Esophagus muscularis mucosa (tissue), 4 donors: Measurements from ENCODE around the gene HS3ST3A1. TPM values are rescaled to one million over a fixed set of nuclear protein-coding genes. Genes with fewer than 3 reads are reported as not detected.

Source experiments
- DNase-seq: peaks from one replicate; pipeline ENCODE4 v3.0.0-alpha.2; 2017; ENCODE audit errors: extremely low spot score
- H3K27ac ChIP-seq, 4 donors: fragments of 200-600 bp; sonication (generic); replicated peaks in 1 of 4; 1 replicate in 3 of 4; 2 replicates in 1 of 4; pipeline ENCODE4 v1.5.1; 2016 to 2019; ENCODE audit warnings: mild to moderate bottlenecking in 1 of 4
- H3K27me3 ChIP-seq, 4 donors: fragments of 200-600 bp; sonication (generic); one replicate each; pipeline versions ENCODE4 v1.5.1 to v1.6.0; 2016 to 2019
- H3K36me3 ChIP-seq, 4 donors: fragments of 200-600 bp; sonication (generic); one replicate each; pipeline ENCODE4 v1.5.1; 2016 to 2019
- H3K4me1 ChIP-seq, 4 donors: fragments of 200-600 bp; sonication (generic); one replicate each; pipeline ENCODE4 v1.5.1; 2016 to 2019
- H3K4me3 ChIP-seq, 4 donors: fragments of 200-600 bp; sonication (generic); 1 replicate in 2 of 4; 2 replicates in 2 of 4; pipeline ENCODE4 v1.5.1; 2016 to 2019; ENCODE audit warnings: mild to moderate bottlenecking in 4 of 4, moderate library complexity in 1 of 4
- H3K9me3 ChIP-seq, 4 donors: fragments of 200-600 bp; sonication (generic); 1 replicate in 3 of 4; 2 replicates in 1 of 4; pipeline ENCODE4 v1.5.1; 2016 to 2019
- EP300 ChIP-seq: sonication (generic); formaldehyde crosslinking; IDR thresholded peaks from one replicate; pipeline ENCODE4 v1.6.1; 2017; ENCODE audit warnings: antibody characterized with exemption
- POLR2A ChIP-seq: fragments of 450-650 bp; IDR thresholded peaks from one replicate; pipeline ENCODE4 v1.6.1; 2017; ENCODE audit warnings: antibody characterized with exemption, moderate library complexity, mild to moderate bottlenecking, low read depth
- POLR2AphosphoS5 ChIP-seq, 2 donors: sonication (generic); formaldehyde crosslinking; IDR thresholded peaks; one replicate each; pipeline ENCODE4 v1.6.1; 2017; ENCODE audit warnings: antibody characterized with exemption in 2 of 2
- WGBS: methylation state at CpG from one replicate; pipeline ENCODE4 v1.1.5; 2018; 5-methylcytosine and 5-hydroxymethylcytosine counted together
- intact Hi-C: fragments of 100-400 bp; cut with DNase I; formaldehyde crosslinking; loops from one replicate; pipeline ENCODE4 v1.15.1; 2023
- total RNA-seq, 4 donors: library from RNA; depleted of rRNA; stranded (reverse); fragments of >200 nt; gene quantifications; one replicate each; pipeline versions ENCODE4 v1.1.0 to v1.2.1, GENCODE V29; 2016
- TF ChIP-seq, protein P1 (sequence below), 3 experiments: fragments of 200-600 bp in 2 of 3; fragments of 450-650 bp in 1 of 3; sonication (generic) in 2 of 3; IDR thresholded peaks; one replicate each; pipeline ENCODE4 v1.5.1; 2017 to 2019; ENCODE audit warnings: antibody characterized with exemption in 3 of 3, mild to moderate bottlenecking in 2 of 3, moderate library complexity in 1 of 3

HS3ST3A1 gene
- total RNA-seq, 4 donors from 2014 or later = 5.7 to 10.4 (median 7.7) TPM

DNA sequence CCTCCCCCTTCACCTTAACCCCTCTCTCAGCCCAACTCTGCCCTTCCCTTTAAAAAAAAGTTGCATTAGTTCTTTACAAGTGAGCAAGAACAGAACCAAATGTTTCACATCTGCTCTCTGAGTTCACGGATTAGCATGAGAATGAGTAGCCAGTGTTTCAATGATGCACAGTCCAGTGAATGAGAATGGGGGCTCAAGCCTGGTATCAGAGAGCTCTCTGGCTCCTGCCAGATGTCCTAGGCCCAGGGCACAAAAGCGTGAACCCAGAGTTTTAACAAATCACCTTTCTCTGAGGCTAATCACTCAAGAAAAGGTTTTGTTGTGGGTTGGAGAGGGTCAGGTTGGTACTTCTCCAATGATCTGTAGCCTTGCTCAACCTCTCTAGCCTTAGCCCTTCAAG lies 41.5 kb upstream of the HS3ST3A1 start:
- intact Hi-C loops = no loop called here
- no peak overlapping the region for H3K4me3 ChIP-seq
- TF ChIP-seq POLR2AphosphoS5 (IDR thresholded peaks at IDR 0.05) (no peak), EP300 (no peak)
- H3K36me3 ChIP-seq = no peaks in the 10 kb centered on the region
- H3K4me1 ChIP-seq = peaks cover 3 to 14% (median 9%) of the 10 kb centered on the region in 4 donors
- H3K27ac ChIP-seq = no peak overlapping the region
- no peaks in the 10 kb centered on the region for H3K9me3 ChIP-seq
- WGBS = 88% methylated on average over 2 of the region's 2 CpGs
- no peak for DNase-seq
- H3K27me3 ChIP-seq = peaks cover 0 to 5% (median 0%) of the 10 kb centered on the region in 4 donors

DNA sequence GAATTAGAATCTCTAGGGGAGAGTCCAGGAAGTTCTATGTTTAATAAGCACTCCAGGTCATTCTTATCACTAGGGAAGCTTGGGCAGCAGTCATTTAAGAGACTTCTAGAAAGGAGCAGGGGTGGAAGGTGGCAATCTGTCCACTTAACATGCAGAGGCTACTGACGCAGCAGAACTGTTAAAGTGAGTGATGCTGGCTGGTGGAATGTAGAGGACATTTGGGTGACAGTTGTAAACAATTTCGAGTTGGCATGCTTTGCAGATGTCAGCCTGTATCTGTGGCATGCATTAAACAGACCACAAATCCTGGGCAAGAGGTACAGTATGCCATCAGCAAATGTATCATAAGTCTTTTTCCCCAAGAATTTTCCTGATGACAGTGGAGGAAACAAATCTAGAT lies 40.5 kb upstream of the HS3ST3A1 start:
- intact Hi-C loops = no loop called here
- peaks cover 2 to 6% (median 3%) of the 10 kb centered on the region in 4 donors for H3K4me1 ChIP-seq
- no peak overlapping the region for H3K27ac ChIP-seq
- no peaks in the 10 kb centered on the region for H3K9me3 ChIP-seq
- DNase-seq = no peak
- WGBS = 39% methylated on average over 2 of the region's 2 CpGs
- TF ChIP-seq EP300 = no peak
- TF ChIP-seq POLR2A = no peak
- TF ChIP-seq, protein P1, sequence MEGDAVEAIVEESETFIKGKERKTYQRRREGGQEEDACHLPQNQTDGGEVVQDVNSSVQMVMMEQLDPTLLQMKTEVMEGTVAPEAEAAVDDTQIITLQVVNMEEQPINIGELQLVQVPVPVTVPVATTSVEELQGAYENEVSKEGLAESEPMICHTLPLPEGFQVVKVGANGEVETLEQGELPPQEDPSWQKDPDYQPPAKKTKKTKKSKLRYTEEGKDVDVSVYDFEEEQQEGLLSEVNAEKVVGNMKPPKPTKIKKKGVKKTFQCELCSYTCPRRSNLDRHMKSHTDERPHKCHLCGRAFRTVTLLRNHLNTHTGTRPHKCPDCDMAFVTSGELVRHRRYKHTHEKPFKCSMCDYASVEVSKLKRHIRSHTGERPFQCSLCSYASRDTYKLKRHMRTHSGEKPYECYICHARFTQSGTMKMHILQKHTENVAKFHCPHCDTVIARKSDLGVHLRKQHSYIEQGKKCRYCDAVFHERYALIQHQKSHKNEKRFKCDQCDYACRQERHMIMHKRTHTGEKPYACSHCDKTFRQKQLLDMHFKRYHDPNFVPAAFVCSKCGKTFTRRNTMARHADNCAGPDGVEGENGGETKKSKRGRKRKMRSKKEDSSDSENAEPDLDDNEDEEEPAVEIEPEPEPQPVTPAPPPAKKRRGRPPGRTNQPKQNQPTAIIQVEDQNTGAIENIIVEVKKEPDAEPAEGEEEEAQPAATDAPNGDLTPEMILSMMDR (IDR thresholded peaks at IDR 0.05) = no peak
- no peak for TF ChIP-seq POLR2AphosphoS5 (IDR thresholded peaks at IDR 0.05)
- H3K27me3 ChIP-seq = peaks cover 0 to 5% (median 0%) of the 10 kb centered on the region in 4 donors
- no peak overlapping the region for H3K4me3 ChIP-seq
- H3K36me3 ChIP-seq = no peaks in the 10 kb centered on the region

DNA sequence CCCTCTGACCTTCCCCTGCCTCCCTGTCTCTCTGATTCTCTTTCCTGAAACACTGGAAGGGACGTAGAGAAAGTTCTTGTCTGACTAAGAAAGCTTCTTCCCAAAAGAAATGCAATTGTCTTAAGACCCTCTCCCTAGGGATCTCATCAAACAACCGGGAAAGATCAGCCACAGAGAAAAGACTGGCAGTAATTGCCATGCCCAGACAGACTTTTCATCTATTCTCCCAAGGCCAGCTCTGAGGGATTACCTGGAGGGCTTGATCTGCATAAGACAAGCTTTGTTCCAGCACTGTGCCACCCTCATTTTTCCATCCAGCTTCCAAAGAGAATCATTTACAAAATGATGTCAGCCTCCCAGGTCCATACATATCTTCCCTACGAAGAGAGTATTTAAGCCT lies 38.8 kb upstream of the HS3ST3A1 start:
- Histone ChIP-seq H3K4me1 (peaks cover 0 to 4% (median 2%) of the 10 kb centered on the region in 4 donors), H3K9me3 (no peaks in the 10 kb centered on the region), H3K27ac (no peak overlapping the region), H3K27me3 (peaks cover 0 to 5% (median 0%) of the 10 kb centered on the region in 4 donors), H3K36me3 (no peaks in the 10 kb centered on the region), H3K4me3 (no peak overlapping the region)
- TF ChIP-seq POLR2AphosphoS5 (IDR thresholded peaks at IDR 0.05) = no peak
- no peak for TF ChIP-seq POLR2A
- no peak for TF ChIP-seq EP300
- TF ChIP-seq, protein P1 (IDR thresholded peaks at IDR 0.05) = no peak
- WGBS = 65% methylated on average over 3 of the region's 3 CpGs
- no peak for DNase-seq
- intact Hi-C loops = no loop called here

- Histone ChIP-seq H3K27me3 (peaks cover 0 to 5% (median 0%) of the 10 kb centered on the region in 4 donors), H3K27ac (no peak overlapping the region), H3K9me3 (no peaks in the 10 kb centered on the region), H3K4me3 (no peak overlapping the region), H3K36me3 (no peaks in the 10 kb centered on the region), H3K4me1 (peaks cover 0 to 4% (median 2%) of the 10 kb centered on the region in 4 donors)
- TF ChIP-seq, protein P1 (IDR thresholded peaks at IDR 0.05) = no peak
- TF ChIP-seq POLR2AphosphoS5 (IDR thresholded peaks at IDR 0.05) (no peak), EP300 (no peak), POLR2A (no peak)
- no peak for DNase-seq
- intact Hi-C loops = no loop called here
- 92% methylated on average over 1 of the region's 1 CpG for WGBS
Measured at GRCh38 chr17:13638855-13639458, 37.2 kb upstream of the HS3ST3A1 start.

- H3K4me3 ChIP-seq = no peak overlapping the region
- no peaks in the 10 kb centered on the region for H3K36me3 ChIP-seq
- DNase-seq = no peak
- H3K27ac ChIP-seq = no peak overlapping the region
- no peaks in the 10 kb centered on the region for H3K9me3 ChIP-seq
- TF ChIP-seq EP300 (no peak), POLR2A (no peak)
- intact Hi-C loops = no loop called here
- 90% methylated on average over 8 of the region's 8 CpGs for WGBS
- no peaks in the 10 kb centered on the region for H3K27me3 ChIP-seq
- peaks cover 0 to 4% (median 2%) of the 10 kb centered on the region in 4 donors for H3K4me1 ChIP-seq
Measured at GRCh38 chr17:13636951-13637350, 35.2 kb upstream of the HS3ST3A1 start.

GRCh38 chr17:13635951-13636350 lies 34.2 kb upstream of the HS3ST3A1 start:
- Histone ChIP-seq H3K27ac (no peak overlapping the region), H3K4me1 (peaks cover 0 to 4% (median 2%) of the 10 kb centered on the region in 4 donors), H3K9me3 (no peaks in the 10 kb centered on the region), H3K36me3 (no peaks in the 10 kb centered on the region), H3K27me3 (no peaks in the 10 kb centered on the region), H3K4me3 (no peak overlapping the region)
- no peak for DNase-seq
- 60% methylated on average over 5 of the region's 5 CpGs for WGBS
- intact Hi-C loops = no loop called here
- no peak for TF ChIP-seq POLR2A
- no peak for TF ChIP-seq POLR2AphosphoS5 (IDR thresholded peaks at IDR 0.05)
- TF ChIP-seq, protein P1 (IDR thresholded peaks at IDR 0.05) = no peak
- no peak for TF ChIP-seq EP300
